SK-N-MC (cell line): ENCODE measurements around the gene ILF3.

Source experiments
- EZH2 ChIP-seq: fragments of 200-600 bp; sonication (generic); IDR thresholded peaks from one replicate; pipeline ENCODE4 v1.6.1; 2017; ENCODE audit warnings: antibody characterized with exemption
- POLR2AphosphoS5 ChIP-seq: IDR thresholded peaks from 2 replicates; pipeline ENCODE4 v1.6.1; 2012; ENCODE audit warnings: mild to moderate bottlenecking, low read depth, low read length, borderline replicate concordance

- TF ChIP-seq EZH2: no peak
- no peak for TF ChIP-seq POLR2AphosphoS5
Measured at GRCh38 chr19:10617409-10618121, 36.6 kb upstream of the ILF3 start.
